HepG2 (cell line): Measurements from ENCODE around the gene SAMD5.
"Not testable (repeated sequence)": the region's sequence is repeated elsewhere in the genome, so short reads cannot be mapped to it uniquely, and the experiment has no call there.

Experiments used
- CBX5 ChIP-seq: sonication (generic); formaldehyde crosslinking; IDR thresholded peaks from 2 replicates; pipeline ENCODE4 v1.4.0; 2020; ENCODE audit warnings: missing genetic modification reagents, borderline replicate concordance
- CEBPB ChIP-seq: IDR thresholded peaks from 2 replicates; pipeline ENCODE4 v1.6.1; 2011; ENCODE audit warnings: low read depth, low read length, improper control_type of control experiment, borderline replicate concordance
- ERF ChIP-seq: IDR thresholded peaks from 2 replicates; pipeline ENCODE4 v1.6.1; 2018; ENCODE audit warnings: missing biosample characterization, missing genetic modification reagents
- GLI4 ChIP-seq: sonication (generic); formaldehyde crosslinking; IDR thresholded peaks from 2 replicates; pipeline ENCODE4 v1.5.1; 2020; ENCODE audit warnings: missing genetic modification reagents, mild to moderate bottlenecking, moderate library complexity, borderline replicate concordance
- POLR2A ChIP-seq, 2 experiments: IDR thresholded peaks; 2 replicates each; pipeline ENCODE4 v1.6.1; 2011; ENCODE audit warnings: low read depth in 2 of 2, low read length in 2 of 2, mild to moderate bottlenecking in 1 of 2, moderate library complexity in 1 of 2; ENCODE audit not compliant: insufficient read depth in 1 of 2
- REL ChIP-seq: sonication (generic); formaldehyde crosslinking; conservative IDR thresholded peaks from 2 replicates; pipeline ENCODE4 v1.8.0; 2022; ENCODE audit warnings: mild to moderate bottlenecking, missing genetic modification reagents, moderate library complexity
- TSC22D2 ChIP-seq: sonication (generic); formaldehyde crosslinking; IDR thresholded peaks from 2 replicates; pipeline ENCODE4 v1.5.1; 2020; ENCODE audit warnings: missing genetic modification reagents, mild to moderate bottlenecking, borderline replicate concordance
- ZFP41 ChIP-seq: sonication (generic); formaldehyde crosslinking; IDR thresholded peaks from 2 replicates; pipeline ENCODE4 v1.4.0; 2020; ENCODE audit warnings: mild to moderate bottlenecking, missing genetic modification reagents, borderline replicate concordance
- TF ChIP-seq, protein P1 (sequence below): sonication (generic); formaldehyde crosslinking; IDR thresholded peaks from 2 replicates; pipeline ENCODE4 v1.5.0; 2020; ENCODE audit warnings: mild to moderate bottlenecking, missing genetic modification reagents, moderate library complexity

DNA sequence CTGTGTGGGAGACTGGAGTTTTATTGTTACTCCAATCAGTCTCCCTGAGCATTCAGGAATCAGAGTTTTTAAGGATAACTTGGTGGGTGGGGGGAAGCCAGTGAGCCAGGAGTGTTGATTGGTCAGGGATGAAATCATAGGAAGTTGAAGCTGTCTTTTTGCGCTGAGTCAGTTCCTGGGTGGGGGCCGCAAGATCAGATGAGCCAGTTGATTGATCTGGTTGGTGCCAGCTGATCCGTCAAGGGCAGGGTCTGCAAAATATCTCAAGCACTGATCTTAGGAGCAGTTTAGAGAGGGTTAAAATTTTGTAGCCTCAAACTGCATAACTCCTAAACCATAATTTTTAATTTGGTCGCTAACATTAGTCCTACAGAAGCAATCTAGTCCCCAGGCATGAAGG, 33.9 kb downstream of the SAMD5 start:
- not testable (repeated sequence) for TF ChIP-seq REL; GLI4; POLR2A (IDR thresholded peaks at IDR 0.05; ENCODE audit: insufficient read depth in 1 of 2, low read depth in 2 of 2, low read length in 2 of 2); CEBPB; CBX5 (CRISPR knock-in tag); TSC22D2 (CRISPR knock-in tag); ZFP41; ERF
- TF ChIP-seq, protein P1, sequence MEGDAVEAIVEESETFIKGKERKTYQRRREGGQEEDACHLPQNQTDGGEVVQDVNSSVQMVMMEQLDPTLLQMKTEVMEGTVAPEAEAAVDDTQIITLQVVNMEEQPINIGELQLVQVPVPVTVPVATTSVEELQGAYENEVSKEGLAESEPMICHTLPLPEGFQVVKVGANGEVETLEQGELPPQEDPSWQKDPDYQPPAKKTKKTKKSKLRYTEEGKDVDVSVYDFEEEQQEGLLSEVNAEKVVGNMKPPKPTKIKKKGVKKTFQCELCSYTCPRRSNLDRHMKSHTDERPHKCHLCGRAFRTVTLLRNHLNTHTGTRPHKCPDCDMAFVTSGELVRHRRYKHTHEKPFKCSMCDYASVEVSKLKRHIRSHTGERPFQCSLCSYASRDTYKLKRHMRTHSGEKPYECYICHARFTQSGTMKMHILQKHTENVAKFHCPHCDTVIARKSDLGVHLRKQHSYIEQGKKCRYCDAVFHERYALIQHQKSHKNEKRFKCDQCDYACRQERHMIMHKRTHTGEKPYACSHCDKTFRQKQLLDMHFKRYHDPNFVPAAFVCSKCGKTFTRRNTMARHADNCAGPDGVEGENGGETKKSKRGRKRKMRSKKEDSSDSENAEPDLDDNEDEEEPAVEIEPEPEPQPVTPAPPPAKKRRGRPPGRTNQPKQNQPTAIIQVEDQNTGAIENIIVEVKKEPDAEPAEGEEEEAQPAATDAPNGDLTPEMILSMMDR (CRISPR knock-in tag), result not testable (repeated sequence)
